Ovary (tissue), 3 donors: ENCODE results near the gene CLK2.

Experiments used
- POLR2A ChIP-seq: fragments of 450-650 bp; IDR thresholded peaks from one replicate; pipeline ENCODE4 v1.6.1; 2017; ENCODE audit warnings: antibody characterized with exemption, mild to moderate bottlenecking, moderate library complexity
- TF ChIP-seq, protein P1 (sequence below), 3 donors: fragments of 450-650 bp in 2 of 3; fragments of 200-600 bp in 1 of 3; IDR thresholded peaks; one replicate each; pipeline versions ENCODE4 v1.5.1 to v1.8.0; 2016 to 2022; ENCODE audit warnings: antibody characterized with exemption in 3 of 3, mild to moderate bottlenecking in 1 of 3
- donor health status: DM: no; HTN: no; CAD: no.

DNA sequence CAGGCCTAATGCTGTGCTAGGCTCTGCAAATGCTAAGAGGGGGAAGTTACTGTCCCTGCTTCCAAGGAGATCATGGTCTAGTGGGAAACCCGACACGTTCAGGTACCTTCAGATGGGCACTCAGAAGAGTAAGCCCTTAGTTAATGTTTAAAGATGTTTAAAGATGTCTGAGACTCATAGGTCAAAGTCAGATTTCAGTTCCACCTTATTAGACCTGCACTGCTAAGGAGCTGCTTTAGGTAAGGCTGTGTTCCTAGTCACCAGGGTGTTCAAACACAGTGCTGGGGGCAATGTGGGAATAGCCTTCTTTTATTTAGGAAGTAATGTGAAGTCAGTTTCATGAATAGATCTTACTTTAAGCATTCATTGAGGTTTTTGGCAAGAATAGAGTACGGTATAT, 43.6 kb upstream of the CLK2 start:
- TF ChIP-seq, protein P1, sequence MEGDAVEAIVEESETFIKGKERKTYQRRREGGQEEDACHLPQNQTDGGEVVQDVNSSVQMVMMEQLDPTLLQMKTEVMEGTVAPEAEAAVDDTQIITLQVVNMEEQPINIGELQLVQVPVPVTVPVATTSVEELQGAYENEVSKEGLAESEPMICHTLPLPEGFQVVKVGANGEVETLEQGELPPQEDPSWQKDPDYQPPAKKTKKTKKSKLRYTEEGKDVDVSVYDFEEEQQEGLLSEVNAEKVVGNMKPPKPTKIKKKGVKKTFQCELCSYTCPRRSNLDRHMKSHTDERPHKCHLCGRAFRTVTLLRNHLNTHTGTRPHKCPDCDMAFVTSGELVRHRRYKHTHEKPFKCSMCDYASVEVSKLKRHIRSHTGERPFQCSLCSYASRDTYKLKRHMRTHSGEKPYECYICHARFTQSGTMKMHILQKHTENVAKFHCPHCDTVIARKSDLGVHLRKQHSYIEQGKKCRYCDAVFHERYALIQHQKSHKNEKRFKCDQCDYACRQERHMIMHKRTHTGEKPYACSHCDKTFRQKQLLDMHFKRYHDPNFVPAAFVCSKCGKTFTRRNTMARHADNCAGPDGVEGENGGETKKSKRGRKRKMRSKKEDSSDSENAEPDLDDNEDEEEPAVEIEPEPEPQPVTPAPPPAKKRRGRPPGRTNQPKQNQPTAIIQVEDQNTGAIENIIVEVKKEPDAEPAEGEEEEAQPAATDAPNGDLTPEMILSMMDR (IDR thresholded peaks at IDR 0.05): no peak
- TF ChIP-seq POLR2A: no peak
